Prostate gland (tissue), 2 donors: Measurements from ENCODE around the gene CXCL1. TPM values are rescaled to one million over a fixed set of nuclear protein-coding genes. Genes with fewer than 3 reads are reported as not detected.
A peak's percentile ranks its signal among the peaks of the same experiment; 100 is the strongest.

ENCODE experiments used
- DNase-seq: peaks from one replicate; pipeline ENCODE4 v3.0.0-alpha.2; 2019; ENCODE audit warnings: low spot score
- H3K27ac ChIP-seq, 2 donors: fragments of 200-600 bp; sonication (generic); 2 replicates each; pipeline ENCODE4 v1.5.1; 2017 to 2019
- H3K27me3 ChIP-seq: fragments of 200-600 bp; sonication (generic); replicated peaks from 2 replicates; pipeline ENCODE4 v1.5.1; 2019; ENCODE audit not compliant: insufficient read depth
- H3K36me3 ChIP-seq, 2 donors: fragments of 200-600 bp; sonication (generic); 1 replicate in 1 of 2; 2 replicates in 1 of 2; pipeline versions ENCODE4 v1.5.1 to v1.8.1; 2017 to 2019
- H3K4me1 ChIP-seq: fragments of 200-600 bp; sonication (generic); replicated peaks from 2 replicates; pipeline ENCODE4 v1.5.1; 2019
- H3K4me3 ChIP-seq, 2 donors: fragments of 200-600 bp; sonication (generic); 2 replicates each; pipeline ENCODE4 v1.5.1; 2017 to 2019
- H3K9me3 ChIP-seq: fragments of 200-600 bp; sonication (generic); 2 replicates; pipeline ENCODE4 v1.5.1; 2017
- POLR2A ChIP-seq: fragments of 450-650 bp; IDR thresholded peaks from one replicate; pipeline ENCODE4 v1.6.1; 2016; ENCODE audit warnings: antibody characterized with exemption, mild to moderate bottlenecking
- POLR2AphosphoS5 ChIP-seq: sonication (generic); formaldehyde crosslinking; IDR thresholded peaks from one replicate; pipeline ENCODE4 v1.6.1; 2017; ENCODE audit warnings: antibody characterized with exemption
- WGBS: methylation state at CpG from one replicate; pipeline ENCODE4 v1.1.5; 2018; 5-methylcytosine and 5-hydroxymethylcytosine counted together
- intact Hi-C: fragments of 100-400 bp; cut with DNase I; formaldehyde crosslinking; loops from one replicate; pipeline ENCODE4 v1.14.2; 2022
- total RNA-seq, 2 donors: library from RNA; depleted of rRNA; stranded (reverse); fragments of >200 nt; gene quantifications; one replicate each; pipeline ENCODE4 v1.1.0, GENCODE V29; 2016
- TF ChIP-seq, protein P1 (sequence below), 4 experiments: fragments of 200-600 bp in 2 of 4; fragments of 450-650 bp in 2 of 4; sonication (generic) in 2 of 4; IDR thresholded peaks; 1 replicate in 3 of 4; 2 replicates in 1 of 4; pipeline ENCODE4 v1.5.1; 2016 to 2019; ENCODE audit warnings: antibody characterized with exemption in 4 of 4, mild to moderate bottlenecking in 2 of 4, moderate library complexity in 2 of 4

CXCL1 gene
- total RNA-seq, 2 donors from 2014 or later: 0.74 to 37.1 TPM

DNA sequence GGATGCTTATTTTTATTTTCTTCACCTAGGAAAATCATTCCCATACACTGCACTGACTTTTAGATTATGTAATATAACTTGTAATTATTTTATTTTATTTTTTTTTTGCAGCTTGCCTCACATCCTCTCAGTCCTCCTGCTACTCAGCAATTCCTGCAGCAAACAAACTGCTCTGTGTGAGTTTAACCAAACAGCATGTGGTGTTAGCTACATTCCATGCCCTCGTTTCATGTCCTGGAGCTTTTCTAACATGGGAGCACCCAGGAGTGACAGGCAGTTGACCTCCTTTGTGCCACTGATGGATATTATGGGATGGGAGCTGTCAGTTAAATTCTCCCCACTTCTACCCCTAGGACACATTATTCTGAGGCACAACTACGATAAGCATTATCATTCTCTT, 24.8 kb downstream of the CXCL1 start:
- Histone ChIP-seq H3K36me3 (no peaks in the 10 kb centered on the region), H3K27ac (no peak overlapping the region), H3K4me1 (peaks cover 11% of the 10 kb centered on the region), H3K9me3 (no peaks in the 10 kb centered on the region), H3K4me3 (no peak overlapping the region), H3K27me3 (no peaks in the 10 kb centered on the region)
- intact Hi-C loops: no loop called here
- TF ChIP-seq, protein P1, sequence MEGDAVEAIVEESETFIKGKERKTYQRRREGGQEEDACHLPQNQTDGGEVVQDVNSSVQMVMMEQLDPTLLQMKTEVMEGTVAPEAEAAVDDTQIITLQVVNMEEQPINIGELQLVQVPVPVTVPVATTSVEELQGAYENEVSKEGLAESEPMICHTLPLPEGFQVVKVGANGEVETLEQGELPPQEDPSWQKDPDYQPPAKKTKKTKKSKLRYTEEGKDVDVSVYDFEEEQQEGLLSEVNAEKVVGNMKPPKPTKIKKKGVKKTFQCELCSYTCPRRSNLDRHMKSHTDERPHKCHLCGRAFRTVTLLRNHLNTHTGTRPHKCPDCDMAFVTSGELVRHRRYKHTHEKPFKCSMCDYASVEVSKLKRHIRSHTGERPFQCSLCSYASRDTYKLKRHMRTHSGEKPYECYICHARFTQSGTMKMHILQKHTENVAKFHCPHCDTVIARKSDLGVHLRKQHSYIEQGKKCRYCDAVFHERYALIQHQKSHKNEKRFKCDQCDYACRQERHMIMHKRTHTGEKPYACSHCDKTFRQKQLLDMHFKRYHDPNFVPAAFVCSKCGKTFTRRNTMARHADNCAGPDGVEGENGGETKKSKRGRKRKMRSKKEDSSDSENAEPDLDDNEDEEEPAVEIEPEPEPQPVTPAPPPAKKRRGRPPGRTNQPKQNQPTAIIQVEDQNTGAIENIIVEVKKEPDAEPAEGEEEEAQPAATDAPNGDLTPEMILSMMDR (IDR thresholded peaks at IDR 0.05): no peak
- no peak for TF ChIP-seq POLR2AphosphoS5
- TF ChIP-seq POLR2A: no peak
- WGBS: 79% methylated on average over 2 of the region's 2 CpGs
- no peak for DNase-seq

- TF ChIP-seq POLR2AphosphoS5: peak; percentile 70
- TF ChIP-seq, protein P1 (IDR thresholded peaks at IDR 0.05): no peak
- H3K27ac ChIP-seq: peak overlapping the region in 1 of 2 donors; percentile 3
- no peaks in the 10 kb centered on the region for H3K27me3 ChIP-seq
- H3K4me3 ChIP-seq: no peak overlapping the region
- 64% methylated on average over 9 of the region's 9 CpGs for WGBS
- no peaks in the 10 kb centered on the region for H3K9me3 ChIP-seq
- DNase-seq: peak; percentile 39
- no peaks in the 10 kb centered on the region for H3K36me3 ChIP-seq
- peaks cover 11% of the 10 kb centered on the region for H3K4me1 ChIP-seq
- intact Hi-C loops: no loop called here
These were observed 26.3 kb downstream of the CXCL1 start for GRCh38 chr4:73895201-73896175.

DNA sequence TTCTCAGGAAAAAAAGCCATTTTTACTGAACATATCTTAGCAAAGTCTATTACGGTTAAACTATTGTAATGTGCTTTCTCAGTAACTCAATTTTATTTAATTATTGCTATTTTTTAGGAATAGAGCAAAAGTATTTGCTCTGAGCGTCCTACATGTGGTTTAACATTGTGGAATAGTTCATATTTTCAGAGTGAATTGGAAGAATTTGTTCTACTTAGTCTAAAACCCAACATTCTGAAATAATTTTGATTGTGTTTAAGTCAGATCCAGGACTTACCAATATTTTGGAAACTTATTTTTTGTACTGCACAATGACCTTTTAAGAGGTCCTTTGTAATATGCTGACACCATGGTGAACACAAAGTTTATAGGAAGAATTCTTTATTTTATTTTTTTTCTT, 27.2 kb downstream of the CXCL1 start:
- no peak for TF ChIP-seq POLR2AphosphoS5
- TF ChIP-seq POLR2A: no peak
- TF ChIP-seq, protein P1 (IDR thresholded peaks at IDR 0.05): no peak
- H3K4me1 ChIP-seq: peaks cover 11% of the 10 kb centered on the region
- H3K27ac ChIP-seq: no peak overlapping the region
- no peaks in the 10 kb centered on the region for H3K36me3 ChIP-seq
- H3K9me3 ChIP-seq: no peaks in the 10 kb centered on the region
- no peak for DNase-seq
- H3K4me3 ChIP-seq: no peak overlapping the region
- no peaks in the 10 kb centered on the region for H3K27me3 ChIP-seq
- intact Hi-C loops: no loop called here
- WGBS: 97% methylated on average over 2 of the region's 2 CpGs

- Histone ChIP-seq H3K4me3 (no peak overlapping the region), H3K27me3 (no peaks in the 10 kb centered on the region), H3K9me3 (no peaks in the 10 kb centered on the region), H3K36me3 (no peaks in the 10 kb centered on the region), H3K27ac (no peak overlapping the region), H3K4me1 (peaks cover 11% of the 10 kb centered on the region)
- TF ChIP-seq POLR2A: no peak
- TF ChIP-seq, protein P1 (IDR thresholded peaks at IDR 0.05): no peak
- no peak for TF ChIP-seq POLR2AphosphoS5
- WGBS: 73% methylated on average over 4 of the region's 4 CpGs
- intact Hi-C loops: no loop called here
- no peak for DNase-seq
These were observed 28.4 kb downstream of the CXCL1 start for GRCh38 chr4:73897380-73898136.
